DND-41 (cell line): ENCODE results near the gene ATP2A2.

Experiments used
- CTCF ChIP-seq: IDR thresholded peaks from 2 replicates; pipeline ENCODE4 v1.5.1; 2012; ENCODE audit warnings: borderline replicate concordance, low read length, moderate library complexity, mild to moderate bottlenecking; ENCODE audit not compliant: poor library complexity, severe bottlenecking; ENCODE audit errors: extremely low read depth
- EZH2 ChIP-seq: IDR thresholded peaks from 3 replicates; pipeline ENCODE4 v1.6.1; 2012; ENCODE audit warnings: borderline replicate concordance, low read depth, mild to moderate bottlenecking, moderate library complexity, low read length, inconsistent platforms; ENCODE audit not compliant: severe bottlenecking

GRCh38 chr12:110251381-110251780 lies 29.7 kb upstream of the ATP2A2 start:
- no peak for TF ChIP-seq CTCF
- TF ChIP-seq EZH2, result no peak
